HCT116 (cell line): ENCODE measurements around the gene RPTOR. TPM values are rescaled to one million over a fixed set of nuclear protein-coding genes. Genes with fewer than 3 reads are reported as not detected.

Source experiments
- ATAC-seq: fragments of 200-7000 bp; cut with Tn5 transposase; 2 replicates; pipeline ENCODE4 v1.9.1; 2020; ENCODE audit warnings: mild to moderate bottlenecking, moderate library complexity
- BruUV-seq: library from RNA; stranded (reverse); fragments of 400-500 nt; replicated peaks from 2 replicates; lab custom pipeline; 2021; lab: Mats Ljungman, UMichigan
- CTCF ChIA-PET: fragments of 300-600 bp; sonication (Branson Sonifier 250); formaldehyde crosslinking; loops from one replicate; lab custom pipeline; 2021; ENCODE audit warnings: antibody characterized with exemption; lab: Charles Lee
- POLR2A ChIA-PET: fragments of 300-600, 350-600 bp; sonication (Branson Sonifier 250); formaldehyde crosslinking; loops from one replicate; lab custom pipeline; 2021; ENCODE audit warnings: antibody characterized with exemption; lab: Charles Lee
- RAD21 ChIA-PET, 2 experiments: fragments of 300-600 bp; sonication (Branson Sonifier 250); formaldehyde crosslinking; loops; one replicate each; lab custom pipeline; 2023; ENCODE audit warnings: low total read pairs in 2 of 2; ENCODE audit not compliant: uncharacterized antibody in 2 of 2, unreplicated experiment in 2 of 2, low non-redundant PET in 1 of 2; lab: Charles Lee
- DNase-seq: peaks from one replicate; pipeline ENCODE4 v3.0.0-alpha.2; 2010; ENCODE audit warnings: low read depth, low spot score
- H2AFZ ChIP-seq: fragments of 200-600 bp; shearing (Covaris generic), sonication (generic); 2 replicates; pipeline ENCODE4 v1.6.1; 2017; ENCODE audit warnings: low read depth, mixed run types, mixed read lengths, antibody characterized with exemption, low read length; ENCODE audit not compliant: poor library complexity, severe bottlenecking
- H3K27ac ChIP-seq: 2 replicates; pipeline ENCODE4 v1.5.1; 2012; ENCODE audit warnings: low read depth, low read length
- H3K27me3 ChIP-seq: fragments of 200-600 bp; sonication (generic); 2 replicates; pipeline ENCODE4 v1.6.1; 2016; ENCODE audit warnings: mixed run types, low read length, mixed read lengths; ENCODE audit not compliant: insufficient read depth
- H3K36me3 ChIP-seq, 2 experiments: fragments of 200-500 bp in 1 of 2; fragments of 200-600 bp in 1 of 2; sonication (Bioruptor generic) in 1 of 2; sonication (generic) in 1 of 2; 2 replicates each; pipeline versions ENCODE4 v1.5.1 to v1.6.1; 2014 to 2016; ENCODE audit warnings: low read length in 2 of 2, inconsistent platforms in 1 of 2, mixed read lengths in 1 of 2, mixed run types in 1 of 2; ENCODE audit not compliant: insufficient read depth in 2 of 2, control insufficient read depth in 1 of 2
- H3K4me1 ChIP-seq, 2 experiments: fragments of 200-600 bp in 1 of 2; sonication (generic) in 1 of 2; 2 replicates each; pipeline versions ENCODE4 v1.5.1 to v1.6.1; 2012 to 2017; ENCODE audit warnings: low read length in 2 of 2, inconsistent platforms in 1 of 2, mild to moderate bottlenecking in 1 of 2, mixed read lengths in 1 of 2, mixed run types in 1 of 2, moderate library complexity in 1 of 2; ENCODE audit not compliant: insufficient read depth in 2 of 2, control insufficient read depth in 1 of 2
- H3K4me2 ChIP-seq: fragments of 200-600 bp; sonication (generic); 2 replicates; pipeline ENCODE4 v1.6.1; 2017; ENCODE audit warnings: mixed run types, low read length, mixed read lengths
- H3K4me3 ChIP-seq, 2 experiments: fragments of 200-600 bp in 1 of 2; sonication (generic) in 1 of 2; replicated peaks in 1 of 2; 2 replicates each; pipeline ENCODE4 v1.5.1; 2011 to 2016; ENCODE audit warnings: low read length in 2 of 2, control low read depth in 1 of 2, low read depth in 1 of 2, mild to moderate bottlenecking in 1 of 2, mixed read lengths in 1 of 2, mixed run types in 1 of 2
- H3K79me2 ChIP-seq: fragments of 200-600 bp; sonication (generic); 2 replicates; pipeline ENCODE4 v1.6.1; 2017; ENCODE audit warnings: mild to moderate bottlenecking, mixed run types, low read length, moderate library complexity, mixed read lengths; ENCODE audit not compliant: insufficient read depth
- H3K9ac ChIP-seq: fragments of 200-600 bp; sonication (generic); 2 replicates; pipeline ENCODE4 v1.6.1; 2016; ENCODE audit warnings: low read length, mixed read lengths
- H3K9me2 ChIP-seq: fragments of 200-600 bp; sonication (generic), shearing (Covaris generic); 2 replicates; pipeline ENCODE4 v1.6.1; 2017; ENCODE audit warnings: mixed run types, mild to moderate bottlenecking, moderate library complexity; ENCODE audit not compliant: insufficient read depth
- H3K9me3 ChIP-seq, 2 experiments: fragments of 200-500 bp in 1 of 2; fragments of 200-600 bp in 1 of 2; sonication (Bioruptor generic) in 1 of 2; sonication (generic) in 1 of 2; 2 replicates each; pipeline ENCODE4 v1.6.1; 2014 to 2017; ENCODE audit warnings: low read length in 2 of 2, mixed read lengths in 2 of 2, inconsistent platforms in 1 of 2, low read depth in 1 of 2, mild to moderate bottlenecking in 1 of 2, mixed run types in 1 of 2, moderate library complexity in 1 of 2; ENCODE audit not compliant: control insufficient read depth in 1 of 2, insufficient read depth in 1 of 2
- H4K20me1 ChIP-seq: fragments of 200-600 bp; sonication (generic), shearing (Covaris generic); 2 replicates; pipeline ENCODE4 v1.6.1; 2017; ENCODE audit warnings: mixed run types, mild to moderate bottlenecking, moderate library complexity; ENCODE audit not compliant: insufficient read depth
- EGR1 ChIP-seq: IDR thresholded peaks from 2 replicates; pipeline ENCODE4 v1.6.1; 2012; ENCODE audit warnings: low read depth
- ELF1 ChIP-seq: IDR thresholded peaks from 2 replicates; pipeline ENCODE4 v1.6.1; 2012; ENCODE audit warnings: low read depth, borderline replicate concordance
- FOSL1 ChIP-seq: IDR thresholded peaks from 2 replicates; pipeline ENCODE4 v1.6.1; 2012; ENCODE audit warnings: low read depth
- JUND ChIP-seq: IDR thresholded peaks from 2 replicates; pipeline ENCODE4 v1.6.1; 2012
- POLR2AphosphoS5 ChIP-seq: IDR thresholded peaks from 2 replicates; pipeline ENCODE4 v1.6.1; 2011; ENCODE audit warnings: mild to moderate bottlenecking, low read depth, low read length, moderate library complexity
- SIN3A ChIP-seq: IDR thresholded peaks from 2 replicates; pipeline ENCODE4 v1.6.1; 2012; ENCODE audit warnings: low read depth
- SRF ChIP-seq: IDR thresholded peaks from 2 replicates; pipeline ENCODE4 v1.6.1; 2012; ENCODE audit warnings: low read depth
- TCF7L2 ChIP-seq: IDR thresholded peaks from 2 replicates; pipeline ENCODE4 v1.7.0; 2011; ENCODE audit warnings: borderline replicate concordance, inconsistent platforms; ENCODE audit not compliant: insufficient read depth, insufficient read length; ENCODE audit errors: extremely low read depth
- intact Hi-C: fragments of 100-400 bp; cut with micrococcal nuclease; formaldehyde crosslinking; loops from 2 replicates; pipeline ENCODE4 v1.10.0; 2022
- total RNA-seq: library from RNA; stranded (reverse); gene quantifications from one replicate; pipeline ENCODE4 v1.2.1, GENCODE V29; 2021; ENCODE audit not compliant: unreplicated experiment
- TF ChIP-seq, protein P1 (sequence below): IDR thresholded peaks from 2 replicates; pipeline ENCODE4 v1.6.1; 2012; ENCODE audit warnings: low read depth
- TF ChIP-seq, protein P2 (sequence below): IDR thresholded peaks from 2 replicates; pipeline ENCODE4 v1.6.1; 2012
- TF ChIP-seq, protein P3 (sequence below), 3 experiments: fragments of 200-600 bp in 1 of 3; sonication (generic) in 1 of 3; IDR thresholded peaks in 2 of 3; conservative IDR thresholded peaks in 1 of 3; 2 replicates each; pipeline ENCODE4 v1.5.1; 2012 to 2017; ENCODE audit warnings: low read depth in 2 of 3, low read length in 2 of 3, antibody characterized with exemption in 1 of 3, borderline replicate concordance in 1 of 3, control low read depth in 1 of 3, mild to moderate bottlenecking in 1 of 3, mixed read lengths in 1 of 3, mixed run types in 1 of 3, moderate library complexity in 1 of 3; ENCODE audit not compliant: insufficient read depth in 1 of 3

RPTOR gene
- total RNA-seq, 1 experiment from 2014 or later, result 69.5 TPM

DNA sequence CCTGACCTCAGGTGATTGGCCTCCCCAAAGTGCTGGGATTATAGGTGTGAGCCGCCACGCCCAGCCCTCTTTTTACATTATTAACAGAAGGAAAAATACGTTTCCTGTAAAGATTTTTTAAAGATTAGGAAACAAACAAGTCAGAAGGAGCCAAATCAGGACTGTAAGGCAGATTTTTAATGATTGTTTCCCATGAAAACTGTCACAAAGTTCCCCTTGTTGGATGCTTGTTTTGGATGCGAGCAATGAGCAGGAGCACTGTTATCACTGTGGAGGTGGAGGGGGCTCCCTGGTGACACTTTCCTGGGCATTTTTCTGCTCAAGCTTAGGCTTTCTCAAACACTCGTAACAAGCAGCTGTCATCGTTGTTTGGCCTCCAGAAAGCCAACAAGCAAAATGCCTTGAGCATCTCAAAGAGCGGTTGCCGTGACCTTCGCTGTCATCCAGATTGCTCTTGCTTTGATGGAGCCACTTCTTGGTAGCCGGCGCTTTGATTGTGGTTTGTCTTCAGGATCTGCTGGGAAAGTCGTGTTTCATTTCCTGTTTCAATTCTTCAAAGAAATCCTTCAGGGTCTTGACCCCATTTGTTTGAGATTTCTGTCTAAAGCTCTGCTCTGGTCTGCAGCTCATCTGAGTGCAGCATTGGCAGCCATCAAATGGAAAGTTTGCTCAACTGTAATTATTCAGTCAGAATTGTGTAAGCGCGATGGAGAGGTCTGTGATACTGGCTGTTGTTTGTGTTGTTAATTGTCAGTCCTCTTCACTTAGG, 128.7 kb downstream of the RPTOR start:
- Histone ChIP-seq H2AFZ (no peak overlapping the region), H3K9me3 (no peaks in the 10 kb centered on the region), H3K9me2 (no peaks in the 10 kb centered on the region), H3K4me3 (no peak overlapping the region), H4K20me1 (peaks cover 27% of the 10 kb centered on the region; the same call in 1 of the 2 replicates), H3K9ac (no peak overlapping the region), H3K36me3 (no peaks in the 10 kb centered on the region), H3K4me2 (peak overlapping the region; percentile 6; the same call in 1 of the 2 replicates), H3K27me3 (no peaks in the 10 kb centered on the region), H3K79me2 (peaks cover 83% of the 10 kb centered on the region), H3K27ac (no peak overlapping the region), H3K4me1 (peaks cover 0 to 27% of the 10 kb centered on the region in 2 experiments; a peak in 1 of 4 replicates)
- DNase-seq (no peak), ATAC-seq (no peak; the same call in 1 of the 2 replicates)
- intact Hi-C loops, result no loop called here
- ChIA-PET POLR2A (no interaction called here), RAD21 (no interaction called here), CTCF (no interaction called here)
- no TSS peak for BruUV-seq
- TF ChIP-seq JUND (no peak), TCF7L2 (peak; percentile 59)

DNA sequence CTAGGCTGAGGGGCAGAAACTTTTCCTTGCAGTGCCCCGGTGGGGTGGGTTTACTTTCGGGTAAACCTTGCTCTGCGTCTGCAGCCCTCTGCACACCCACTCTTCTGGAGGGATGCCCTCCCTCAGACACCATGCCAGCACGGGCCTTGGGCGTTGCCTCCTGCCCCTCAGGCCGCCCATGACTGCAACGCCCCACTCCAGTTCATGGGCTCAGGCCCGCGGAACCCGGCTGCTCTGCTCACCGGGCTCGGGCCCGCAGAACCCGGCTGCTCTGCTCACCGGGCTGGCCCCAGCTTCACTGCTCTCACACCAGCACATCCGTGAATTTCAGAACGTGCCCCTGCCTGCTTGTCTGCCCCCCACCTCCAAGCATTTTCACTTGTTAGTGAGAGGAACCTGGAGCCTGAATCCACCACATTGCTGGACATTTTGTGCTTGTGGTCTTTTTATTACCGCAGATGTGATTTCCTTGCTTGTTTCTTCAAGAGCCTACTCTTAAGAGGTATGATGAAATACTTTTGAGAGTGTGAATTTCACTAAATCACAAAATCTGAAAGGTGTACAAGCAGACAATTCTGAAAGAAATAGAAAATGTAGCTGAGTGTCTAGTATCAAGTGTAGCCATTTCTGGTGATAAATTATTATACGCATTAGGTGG, 130.9 kb downstream of the RPTOR start:
- peaks cover 0 to 32% of the 10 kb centered on the region in 2 experiments; a peak in 1 of 4 replicates for H3K4me1 ChIP-seq
- no peak overlapping the region for H3K27ac ChIP-seq
- TF ChIP-seq, protein P1, sequence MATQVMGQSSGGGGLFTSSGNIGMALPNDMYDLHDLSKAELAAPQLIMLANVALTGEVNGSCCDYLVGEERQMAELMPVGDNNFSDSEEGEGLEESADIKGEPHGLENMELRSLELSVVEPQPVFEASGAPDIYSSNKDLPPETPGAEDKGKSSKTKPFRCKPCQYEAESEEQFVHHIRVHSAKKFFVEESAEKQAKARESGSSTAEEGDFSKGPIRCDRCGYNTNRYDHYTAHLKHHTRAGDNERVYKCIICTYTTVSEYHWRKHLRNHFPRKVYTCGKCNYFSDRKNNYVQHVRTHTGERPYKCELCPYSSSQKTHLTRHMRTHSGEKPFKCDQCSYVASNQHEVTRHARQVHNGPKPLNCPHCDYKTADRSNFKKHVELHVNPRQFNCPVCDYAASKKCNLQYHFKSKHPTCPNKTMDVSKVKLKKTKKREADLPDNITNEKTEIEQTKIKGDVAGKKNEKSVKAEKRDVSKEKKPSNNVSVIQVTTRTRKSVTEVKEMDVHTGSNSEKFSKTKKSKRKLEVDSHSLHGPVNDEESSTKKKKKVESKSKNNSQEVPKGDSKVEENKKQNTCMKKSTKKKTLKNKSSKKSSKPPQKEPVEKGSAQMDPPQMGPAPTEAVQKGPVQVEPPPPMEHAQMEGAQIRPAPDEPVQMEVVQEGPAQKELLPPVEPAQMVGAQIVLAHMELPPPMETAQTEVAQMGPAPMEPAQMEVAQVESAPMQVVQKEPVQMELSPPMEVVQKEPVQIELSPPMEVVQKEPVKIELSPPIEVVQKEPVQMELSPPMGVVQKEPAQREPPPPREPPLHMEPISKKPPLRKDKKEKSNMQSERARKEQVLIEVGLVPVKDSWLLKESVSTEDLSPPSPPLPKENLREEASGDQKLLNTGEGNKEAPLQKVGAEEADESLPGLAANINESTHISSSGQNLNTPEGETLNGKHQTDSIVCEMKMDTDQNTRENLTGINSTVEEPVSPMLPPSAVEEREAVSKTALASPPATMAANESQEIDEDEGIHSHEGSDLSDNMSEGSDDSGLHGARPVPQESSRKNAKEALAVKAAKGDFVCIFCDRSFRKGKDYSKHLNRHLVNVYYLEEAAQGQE, result no peak
- TF ChIP-seq SRF (no peak), POLR2AphosphoS5 (no peak), JUND (no peak), FOSL1 (no peak), SIN3A (no peak), EGR1 (no peak), TCF7L2 (no peak), ELF1 (no peak)
- TF ChIP-seq, protein P2, sequence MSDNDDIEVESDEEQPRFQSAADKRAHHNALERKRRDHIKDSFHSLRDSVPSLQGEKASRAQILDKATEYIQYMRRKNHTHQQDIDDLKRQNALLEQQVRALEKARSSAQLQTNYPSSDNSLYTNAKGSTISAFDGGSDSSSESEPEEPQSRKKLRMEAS, result no peak
- TF ChIP-seq, protein P3, sequence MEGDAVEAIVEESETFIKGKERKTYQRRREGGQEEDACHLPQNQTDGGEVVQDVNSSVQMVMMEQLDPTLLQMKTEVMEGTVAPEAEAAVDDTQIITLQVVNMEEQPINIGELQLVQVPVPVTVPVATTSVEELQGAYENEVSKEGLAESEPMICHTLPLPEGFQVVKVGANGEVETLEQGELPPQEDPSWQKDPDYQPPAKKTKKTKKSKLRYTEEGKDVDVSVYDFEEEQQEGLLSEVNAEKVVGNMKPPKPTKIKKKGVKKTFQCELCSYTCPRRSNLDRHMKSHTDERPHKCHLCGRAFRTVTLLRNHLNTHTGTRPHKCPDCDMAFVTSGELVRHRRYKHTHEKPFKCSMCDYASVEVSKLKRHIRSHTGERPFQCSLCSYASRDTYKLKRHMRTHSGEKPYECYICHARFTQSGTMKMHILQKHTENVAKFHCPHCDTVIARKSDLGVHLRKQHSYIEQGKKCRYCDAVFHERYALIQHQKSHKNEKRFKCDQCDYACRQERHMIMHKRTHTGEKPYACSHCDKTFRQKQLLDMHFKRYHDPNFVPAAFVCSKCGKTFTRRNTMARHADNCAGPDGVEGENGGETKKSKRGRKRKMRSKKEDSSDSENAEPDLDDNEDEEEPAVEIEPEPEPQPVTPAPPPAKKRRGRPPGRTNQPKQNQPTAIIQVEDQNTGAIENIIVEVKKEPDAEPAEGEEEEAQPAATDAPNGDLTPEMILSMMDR (IDR thresholded peaks at IDR 0.05 in 2 of 3, conservative IDR thresholded peaks at IDR 0.05 in 1 of 3; ENCODE audit: borderline replicate concordance in 1 of 3, insufficient read depth in 1 of 3, low read depth in 2 of 3, low read length in 2 of 3), result no peak
- ChIA-PET POLR2A (no interaction called here), CTCF (no interaction called here), RAD21 (no interaction called here)
- no peaks in the 10 kb centered on the region for H3K9me3 ChIP-seq
- peaks cover 24% of the 10 kb centered on the region; the same call in 1 of the 2 replicates for H4K20me1 ChIP-seq
- H3K4me2 ChIP-seq, result no peak overlapping the region
- no peaks in the 10 kb centered on the region for H3K36me3 ChIP-seq
- no peak for DNase-seq
- peaks cover 86% of the 10 kb centered on the region for H3K79me2 ChIP-seq
- H2AFZ ChIP-seq, result no peak overlapping the region
- H3K27me3 ChIP-seq, result no peaks in the 10 kb centered on the region
- no peak overlapping the region for H3K4me3 ChIP-seq
- H3K9me2 ChIP-seq, result no peaks in the 10 kb centered on the region
- H3K9ac ChIP-seq, result no peak overlapping the region
- BruUV-seq, result no TSS peak
- ATAC-seq, result no peak
- intact Hi-C loops, result no loop called here
